Ovary (tissue), 3 donors: ENCODE measurements around the gene ACER3.

Source experiments
- EP300 ChIP-seq: sonication (generic); formaldehyde crosslinking; IDR thresholded peaks from one replicate; pipeline ENCODE4 v1.6.1; 2017; ENCODE audit warnings: antibody characterized with exemption
- POLR2A ChIP-seq: fragments of 450-650 bp; IDR thresholded peaks from one replicate; pipeline ENCODE4 v1.6.1; 2017; ENCODE audit warnings: antibody characterized with exemption, mild to moderate bottlenecking, moderate library complexity
- TF ChIP-seq, protein P1 (sequence below), 3 donors: fragments of 450-650 bp in 2 of 3; fragments of 200-600 bp in 1 of 3; IDR thresholded peaks; one replicate each; pipeline versions ENCODE4 v1.5.1 to v1.8.0; 2016 to 2022; ENCODE audit warnings: antibody characterized with exemption in 3 of 3, mild to moderate bottlenecking in 1 of 3
- donor health status: DM: no; HTN: no; CAD: no.

- TF ChIP-seq, protein P1, sequence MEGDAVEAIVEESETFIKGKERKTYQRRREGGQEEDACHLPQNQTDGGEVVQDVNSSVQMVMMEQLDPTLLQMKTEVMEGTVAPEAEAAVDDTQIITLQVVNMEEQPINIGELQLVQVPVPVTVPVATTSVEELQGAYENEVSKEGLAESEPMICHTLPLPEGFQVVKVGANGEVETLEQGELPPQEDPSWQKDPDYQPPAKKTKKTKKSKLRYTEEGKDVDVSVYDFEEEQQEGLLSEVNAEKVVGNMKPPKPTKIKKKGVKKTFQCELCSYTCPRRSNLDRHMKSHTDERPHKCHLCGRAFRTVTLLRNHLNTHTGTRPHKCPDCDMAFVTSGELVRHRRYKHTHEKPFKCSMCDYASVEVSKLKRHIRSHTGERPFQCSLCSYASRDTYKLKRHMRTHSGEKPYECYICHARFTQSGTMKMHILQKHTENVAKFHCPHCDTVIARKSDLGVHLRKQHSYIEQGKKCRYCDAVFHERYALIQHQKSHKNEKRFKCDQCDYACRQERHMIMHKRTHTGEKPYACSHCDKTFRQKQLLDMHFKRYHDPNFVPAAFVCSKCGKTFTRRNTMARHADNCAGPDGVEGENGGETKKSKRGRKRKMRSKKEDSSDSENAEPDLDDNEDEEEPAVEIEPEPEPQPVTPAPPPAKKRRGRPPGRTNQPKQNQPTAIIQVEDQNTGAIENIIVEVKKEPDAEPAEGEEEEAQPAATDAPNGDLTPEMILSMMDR (IDR thresholded peaks at IDR 0.05) = no peak
- TF ChIP-seq EP300 = no peak
- no peak for TF ChIP-seq POLR2A
Measured at GRCh38 chr11:77014669-77015068, 154.0 kb downstream of the ACER3 start.
